Fibroblast of skin of right quadriceps (primary cell): ENCODE data around the gene HES2.
A peak's percentile ranks its signal among the peaks of the same experiment; 100 is the strongest.
"Not testable (repeated sequence)": the region's sequence is repeated elsewhere in the genome, so short reads cannot be mapped to it uniquely, and the experiment has no call there.

ENCODE experiments used
- DNase-seq: peaks from one replicate; pipeline ENCODE4 v3.0.0-alpha.2; 2013

The HES2 gene

GRCh38 chr1:6435129-6435528, 15.4 kb upstream of the HES2 start:
- no peak for DNase-seq

- DNase-seq, result no peak
Measured at GRCh38 chr1:6434186-6434585, 14.5 kb upstream of the HES2 start.

GRCh38 chr1:6431645-6432579, 12.2 kb upstream of the HES2 start:
- DNase-seq, result not testable (repeated sequence)

DNA sequence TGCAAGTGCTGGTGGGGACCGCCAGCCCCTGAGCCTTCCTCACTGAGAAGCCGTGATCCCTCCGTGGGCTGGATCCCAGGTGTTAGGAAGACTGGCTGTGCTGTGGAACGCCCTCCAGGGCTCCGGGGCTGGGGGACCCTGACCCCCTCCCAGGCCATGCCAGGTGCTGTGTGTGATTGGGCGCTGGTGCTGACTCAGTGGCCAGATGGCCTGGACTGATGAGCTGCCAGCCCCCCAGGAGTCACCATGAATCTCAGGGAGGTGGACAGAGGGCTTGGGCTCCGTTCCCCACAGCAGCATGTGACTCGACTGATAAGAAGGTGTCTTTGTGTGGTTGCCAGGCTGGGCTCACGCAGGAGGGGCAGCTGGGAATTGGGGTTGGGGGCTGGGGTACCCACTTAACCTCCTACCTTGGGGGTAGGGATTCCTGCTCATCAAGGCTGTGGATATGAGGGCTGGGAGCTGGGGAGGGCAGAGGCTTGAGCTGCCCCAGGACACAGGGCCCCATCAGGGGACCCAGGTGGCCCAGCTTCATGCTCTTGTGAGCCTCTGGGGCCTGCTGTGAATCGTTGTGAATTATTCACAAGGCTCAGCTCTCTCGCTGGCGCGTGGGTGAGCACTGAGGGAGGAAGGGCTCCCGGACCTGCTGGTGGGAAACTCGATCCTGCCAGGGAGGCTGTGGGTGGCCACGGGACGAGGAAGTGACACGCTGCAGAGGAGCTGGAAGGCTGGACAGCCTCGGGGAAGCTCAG, 10.1 kb upstream of the HES2 start:
- not testable (repeated sequence) for DNase-seq

DNA sequence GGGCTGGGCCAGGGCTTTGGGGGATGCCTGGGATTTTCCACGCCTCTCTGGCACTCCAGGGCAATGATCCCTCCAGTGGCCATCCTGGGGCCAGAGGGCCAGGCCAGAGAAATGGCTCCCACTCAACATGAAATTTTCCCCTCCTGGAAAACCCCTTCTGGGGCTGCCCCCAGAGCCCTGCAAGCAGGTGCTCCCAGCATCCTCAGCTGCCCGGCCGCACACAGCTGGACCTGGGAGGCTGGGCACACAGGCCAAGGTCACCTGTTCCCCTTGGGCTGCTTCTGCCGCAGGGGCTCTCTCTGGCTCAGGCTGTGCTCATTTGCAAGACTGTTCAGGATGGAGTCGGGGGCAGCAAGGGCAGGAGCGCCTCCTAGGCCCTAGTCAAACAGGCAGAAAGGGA, 8.7 kb upstream of the HES2 start:
- DNase-seq, result not testable (repeated sequence)

GRCh38 chr1:6427441-6428390, 8.0 kb upstream of the HES2 start:
- no peak for DNase-seq

- no peak for DNase-seq
Measured at GRCh38 chr1:6426972-6427350, 7.2 kb upstream of the HES2 start.

DNA sequence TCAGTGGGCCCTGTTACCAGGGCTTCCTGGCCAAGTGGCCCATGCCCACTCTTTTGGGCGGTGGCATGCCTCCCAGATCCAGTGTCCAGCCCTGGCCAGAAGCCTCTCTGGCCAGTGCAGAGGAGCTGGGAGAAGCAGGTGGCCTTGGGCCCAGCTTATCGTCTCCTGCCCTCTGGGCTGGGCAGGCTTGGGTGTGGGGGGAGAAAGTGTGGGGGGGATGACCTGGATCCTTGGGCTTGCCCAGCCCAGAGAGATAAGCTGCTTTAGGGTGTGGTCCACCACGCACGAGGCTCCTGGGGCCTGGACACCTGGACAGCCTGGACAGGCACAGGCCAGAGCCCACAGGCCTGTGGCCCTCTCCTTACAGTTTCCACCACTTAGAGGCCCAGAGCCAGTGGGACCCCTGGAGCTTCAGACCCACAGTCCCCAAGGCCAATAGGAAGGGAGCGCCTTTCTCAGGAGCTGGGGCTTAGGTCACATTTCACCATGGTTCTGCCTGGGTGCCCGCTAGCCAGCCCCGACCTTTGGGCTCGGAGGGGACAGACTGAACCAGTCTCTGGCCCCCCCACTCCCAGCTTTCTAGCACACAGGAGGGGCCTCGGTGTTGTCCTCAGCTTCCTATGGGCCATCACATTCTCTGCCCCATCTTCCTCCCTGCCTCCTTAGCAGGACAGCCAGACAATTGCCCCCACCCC, 6.7 kb upstream of the HES2 start:
- no peak for DNase-seq

DNA sequence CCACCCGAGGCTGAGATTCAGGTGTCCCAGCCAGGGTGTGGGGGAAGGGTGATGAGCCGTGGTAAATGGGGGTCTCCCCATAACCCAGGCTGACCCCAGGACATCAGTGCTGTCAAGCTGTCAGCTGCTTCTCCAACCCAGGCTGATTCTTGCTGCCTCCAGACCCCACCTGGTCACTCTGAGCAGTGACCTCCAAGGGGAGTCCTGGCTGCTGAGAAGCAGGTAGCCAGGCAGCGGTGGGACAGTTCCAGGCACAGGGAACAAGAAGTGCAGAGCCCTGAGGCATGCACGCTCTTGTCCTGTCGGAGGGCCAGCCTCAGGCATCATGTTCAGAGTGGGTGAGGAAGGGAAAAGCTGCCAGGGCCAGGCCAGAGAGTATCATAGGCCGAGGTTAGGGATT, 5.9 kb upstream of the HES2 start:
- DNase-seq, result no peak

DNA sequence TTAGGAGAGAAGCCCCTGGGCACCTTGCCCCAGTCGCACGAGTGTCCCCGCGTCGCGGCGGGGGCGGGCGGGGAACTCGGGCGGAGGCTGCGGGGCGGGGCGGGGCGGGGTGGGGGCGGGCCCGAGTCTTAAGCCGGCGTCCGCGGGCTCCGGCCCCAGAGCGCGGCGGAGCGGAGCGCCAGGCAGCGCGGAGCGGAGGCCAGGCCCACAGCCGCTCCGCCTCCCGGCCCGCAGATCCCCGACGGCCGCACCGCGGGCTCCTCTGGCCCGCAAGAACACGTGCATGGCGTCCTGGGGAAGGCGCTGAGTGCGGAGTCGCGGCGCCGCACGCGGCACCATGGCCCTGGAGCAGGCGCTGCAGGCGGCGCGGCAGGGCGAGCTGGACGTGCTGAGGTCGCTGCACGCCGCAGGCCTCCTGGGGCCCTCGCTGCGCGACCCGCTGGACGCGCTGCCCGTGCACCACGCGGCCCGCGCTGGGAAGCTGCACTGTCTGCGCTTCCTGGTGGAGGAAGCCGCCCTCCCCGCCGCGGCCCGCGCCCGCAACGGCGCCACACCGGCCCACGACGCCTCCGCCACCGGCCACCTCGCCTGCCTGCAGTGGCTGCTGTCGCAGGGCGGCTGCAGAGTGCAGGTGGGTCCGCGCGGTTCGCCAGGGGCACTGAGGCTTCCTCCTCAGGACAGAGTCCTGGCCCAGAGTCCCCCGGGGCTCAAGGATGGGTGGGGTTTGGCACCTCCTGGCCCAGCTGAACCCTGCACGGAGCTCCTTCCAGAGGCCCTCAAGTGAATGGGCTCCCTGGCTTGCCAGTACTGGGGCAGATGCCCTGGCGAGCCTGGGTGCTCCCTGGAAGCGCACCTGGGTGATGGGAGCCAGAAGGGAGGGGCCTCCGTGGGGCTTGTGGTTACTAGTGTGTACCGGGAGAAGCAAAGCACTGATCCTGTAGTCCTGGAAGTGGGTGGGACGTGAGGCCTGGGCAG, 5.2 kb upstream of the HES2 start, which contains the start of gene ESPN:
Gene ESPN (plus strand): TSS at position 158 of the 975 bp plus-strand sequence. CDS start 180 bp downstream, at position 338.
- no peak for DNase-seq

- DNase-seq, result no peak
Measured at GRCh38 chr1:6424000-6424565, 4.4 kb upstream of the HES2 start.

GRCh38 chr1:6423321-6423999, 3.7 kb upstream of the HES2 start:
- DNase-seq, result peak; percentile 10

DNA sequence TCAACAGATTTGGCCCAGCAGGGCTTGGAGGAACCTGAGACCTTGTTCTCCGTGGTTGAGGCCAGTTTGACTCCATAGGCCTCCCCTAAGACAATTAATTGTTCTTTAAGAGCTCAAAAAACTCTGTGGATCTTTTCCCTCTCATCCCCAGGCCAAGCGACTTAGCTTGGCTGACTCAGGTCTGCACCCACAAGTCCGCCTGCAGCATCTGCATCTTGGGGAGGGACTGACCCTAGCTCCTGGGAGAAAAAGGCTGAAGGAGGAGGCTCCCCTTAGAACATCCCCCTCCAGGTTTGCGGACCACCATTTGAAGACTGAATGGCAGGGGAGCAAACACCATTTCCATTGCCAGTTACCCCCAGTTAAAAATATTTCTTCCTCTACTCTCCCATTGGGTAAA, 1.5 kb upstream of the HES2 start:
- no peak for DNase-seq

DNA sequence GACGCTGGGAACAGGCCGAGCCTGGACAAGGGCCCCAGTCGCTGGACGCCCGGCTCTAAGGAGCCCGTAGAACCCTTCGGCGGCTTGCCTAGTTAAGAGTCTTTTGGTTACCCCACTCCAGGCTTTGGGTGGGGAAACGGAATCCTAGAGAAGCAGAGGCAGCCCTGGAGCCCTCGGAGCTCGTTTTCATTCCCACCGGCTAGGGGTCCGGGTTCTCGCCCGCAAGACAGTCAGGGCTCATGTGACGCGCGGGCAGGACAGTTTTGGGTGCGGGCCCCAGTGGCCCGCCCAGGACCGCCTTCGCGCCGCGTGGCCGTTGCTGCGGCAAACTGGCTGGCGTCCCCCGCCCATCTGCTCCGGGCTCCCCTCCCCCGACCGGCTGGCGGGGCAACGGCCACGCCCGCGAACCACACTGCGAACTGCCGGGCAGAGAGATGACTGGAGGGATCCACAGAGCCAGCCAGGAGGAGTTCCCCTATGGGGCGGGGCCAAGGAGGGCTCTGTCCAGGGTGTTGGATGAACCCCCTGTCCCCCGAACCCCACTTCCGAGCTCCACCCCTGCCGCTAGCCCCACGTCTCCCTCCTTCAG, 829 bp upstream of the HES2 start:
- DNase-seq, result no peak

DNA sequence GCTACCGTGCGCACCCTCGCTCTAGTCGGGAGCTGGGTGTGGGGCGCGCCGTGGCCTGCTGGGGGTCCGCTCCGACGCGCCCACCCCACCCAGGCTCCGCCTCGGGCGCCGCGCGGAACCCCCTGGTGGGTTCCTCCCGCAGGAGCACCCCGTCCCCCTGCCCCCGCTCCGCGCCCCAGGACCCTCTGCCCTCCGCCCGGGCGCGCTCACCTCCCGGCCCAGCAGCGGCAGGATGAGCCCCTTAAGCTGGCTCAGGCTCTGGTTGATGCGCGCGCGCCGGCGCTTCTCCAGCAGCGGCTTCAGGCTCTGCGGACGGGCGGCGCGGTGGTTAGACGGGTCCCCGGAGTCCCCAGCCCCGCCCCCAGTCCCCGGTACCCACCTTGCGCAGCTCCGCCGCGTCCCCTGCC, 319 bp downstream of the HES2 start:
- DNase-seq, result no peak

- no peak for DNase-seq
Measured at GRCh38 chr1:6418668-6419396, 887 bp downstream of the HES2 start.

- no peak for DNase-seq
Measured at GRCh38 chr1:6417961-6418667, 1.6 kb downstream of the HES2 start.

GRCh38 chr1:6416906-6417305, 2.8 kb downstream of the HES2 start:
- no peak for DNase-seq
